ENCODE data around the gene NACC2. TPM values are rescaled to one million over a fixed set of nuclear protein-coding genes. Genes with fewer than 3 reads are reported as not detected.
"Not testable (repeated sequence)": the region's sequence is repeated elsewhere in the genome, so short reads cannot be mapped to it uniquely, and the experiment has no call there.

Gene NACC2
- polyA plus RNA-seq, 1 of the 3 experiments (the other 2 are of a cell fraction), result 22.1 TPM

DNA sequence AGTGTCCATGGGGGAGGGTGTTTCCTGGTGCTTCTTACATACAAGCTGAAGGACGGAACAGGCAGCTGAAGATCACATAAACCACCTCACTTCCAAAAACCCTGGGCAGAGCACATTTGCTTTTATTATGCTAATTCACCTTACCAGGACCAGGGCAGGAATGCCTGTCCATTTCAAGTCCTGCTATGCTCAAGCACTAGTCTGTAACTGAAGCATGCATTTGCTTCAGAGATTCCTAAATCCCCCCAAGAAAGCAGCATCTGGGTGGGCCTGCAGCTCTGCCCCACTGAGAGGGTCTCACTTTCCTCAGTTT, 9.4 kb upstream of the NACC2 start (continued):
- TF ChIP-seq FOSL2 (IDR thresholded peaks at IDR 0.05; ENCODE audit: borderline replicate concordance, low read depth) (no peak), SIN3A (IDR thresholded peaks at IDR 0.05; ENCODE audit: borderline replicate concordance, low read depth, low read length) (no peak), MEF2A (IDR thresholded peaks at IDR 0.05; ENCODE audit: borderline replicate concordance, low read depth) (no peak), RXRA (IDR thresholded peaks at IDR 0.05; ENCODE audit: borderline replicate concordance, low read depth) (no peak), REST (IDR thresholded peaks at IDR 0.05; ENCODE audit: low read depth, low read length) (no peak), EZH2phosphoT487 (IDR thresholded peaks at IDR 0.05; ENCODE audit: borderline replicate concordance, low read depth) (no peak)

DNA sequence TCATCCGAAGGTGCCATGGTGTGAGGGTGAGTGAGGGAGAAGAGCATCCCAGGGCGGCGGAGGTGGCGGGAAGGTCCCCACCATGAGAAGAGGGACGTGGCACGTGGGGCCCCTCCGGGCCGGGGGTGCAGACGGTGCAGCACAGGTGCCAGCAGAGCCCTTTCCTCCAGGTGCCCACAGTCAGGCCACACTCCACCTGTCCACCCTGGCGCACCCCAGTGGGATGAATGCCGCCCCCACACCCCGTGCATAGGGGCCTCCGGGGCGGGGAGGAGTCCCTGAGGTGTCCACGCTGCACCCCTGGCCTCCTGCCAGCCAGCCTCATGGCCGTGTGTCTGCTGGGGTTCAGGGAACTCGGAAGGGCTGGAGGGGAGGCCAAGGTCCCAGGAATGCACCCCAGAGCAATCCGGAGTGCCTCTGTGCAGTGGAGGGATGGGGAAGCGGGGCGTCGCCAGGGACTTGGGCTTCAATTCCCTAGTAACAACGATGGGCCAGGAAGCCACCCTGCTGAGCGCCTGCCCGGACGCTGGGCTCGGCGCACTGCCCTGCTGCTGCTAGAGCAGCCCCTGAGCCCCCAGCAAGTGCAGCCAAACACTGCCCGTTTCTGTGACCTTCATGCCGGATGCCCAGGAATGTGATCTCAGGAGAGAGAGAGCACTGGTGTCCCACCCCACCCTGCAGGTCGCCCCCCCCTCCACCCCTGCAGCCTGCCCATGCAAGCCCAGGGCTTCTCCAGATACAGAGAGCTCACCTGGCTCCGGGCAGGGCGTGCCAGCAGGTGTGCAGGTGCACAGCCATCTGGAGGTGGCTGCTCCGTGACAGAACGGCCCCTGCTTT, 8.8 kb upstream of the NACC2 start:
- ChIA-PET CTCF (interaction anchor here (0.9 to 2.6 kb wide), 3 partner anchors 14 to 136 kb away, joined by 3 to 12 read pairs (median 3); no protein-coding TSS in a partner anchor), POLR2A (no interaction called here)
- Histone ChIP-seq H3K9me2 (no peaks in the 10 kb centered on the region), H3K36me3 (replicated peaks in 1 of 2; ENCODE audit: control insufficient read depth in 1 of 2, insufficient read depth in 2 of 2, low read length in 1 of 2) (no peaks in the 10 kb centered on the region), H3K4me3 (ENCODE audit: low read depth in 2 of 2, low read length in 1 of 2) (no peak overlapping the region), H3K9ac (no peak overlapping the region), H3K27me3 (ENCODE audit: insufficient read depth) (no peaks in the 10 kb centered on the region), H3K4me1 (ENCODE audit: control insufficient read depth in 1 of 2, insufficient read depth in 2 of 2, low read depth in 1 of 2, low read length in 1 of 2) (peaks cover 20 to 29% of the 10 kb centered on the region in 2 experiments; a peak in 3 of 4 replicates), H3K79me2 (ENCODE audit: insufficient read depth) (no peaks in the 10 kb centered on the region), H3K27ac (ENCODE audit: low read depth in 2 of 2, low read length in 1 of 2) (no peak overlapping the region), H2AFZ (ENCODE audit: low read depth) (no peak overlapping the region), H3K4me2 (no peak overlapping the region), H3F3A (replicated peaks; ENCODE audit: insufficient read depth) (peaks cover 6% of the 10 kb centered on the region), H4K20me1 (ENCODE audit: insufficient read depth) (no peaks in the 10 kb centered on the region), H3K9me3 (no peaks in the 10 kb centered on the region)
- WGBS (ENCODE audit: low lambda C conversion rate), result 85% methylated on average over 17 of the region's 34 CpGs
- TF ChIP-seq YY1 (IDR thresholded peaks at IDR 0.05; ENCODE audit: low read depth) (no peak), JUND (IDR thresholded peaks at IDR 0.05) (no peak), CHD2 (IDR thresholded peaks at IDR 0.05; ENCODE audit: low read length, partially characterized antibody) (no peak), FOXJ3 (CRISPR knock-in tag; IDR thresholded peaks at IDR 0.05) (no peak), GATA2 (CRISPR knock-in tag; IDR thresholded peaks at IDR 0.05) (no peak), SIN3A (IDR thresholded peaks at IDR 0.05; ENCODE audit: borderline replicate concordance, low read depth, low read length) (no peak), RCOR1 (IDR thresholded peaks at IDR 0.05; ENCODE audit: low read length) (no peak)
- TF ChIP-seq, protein P1, sequence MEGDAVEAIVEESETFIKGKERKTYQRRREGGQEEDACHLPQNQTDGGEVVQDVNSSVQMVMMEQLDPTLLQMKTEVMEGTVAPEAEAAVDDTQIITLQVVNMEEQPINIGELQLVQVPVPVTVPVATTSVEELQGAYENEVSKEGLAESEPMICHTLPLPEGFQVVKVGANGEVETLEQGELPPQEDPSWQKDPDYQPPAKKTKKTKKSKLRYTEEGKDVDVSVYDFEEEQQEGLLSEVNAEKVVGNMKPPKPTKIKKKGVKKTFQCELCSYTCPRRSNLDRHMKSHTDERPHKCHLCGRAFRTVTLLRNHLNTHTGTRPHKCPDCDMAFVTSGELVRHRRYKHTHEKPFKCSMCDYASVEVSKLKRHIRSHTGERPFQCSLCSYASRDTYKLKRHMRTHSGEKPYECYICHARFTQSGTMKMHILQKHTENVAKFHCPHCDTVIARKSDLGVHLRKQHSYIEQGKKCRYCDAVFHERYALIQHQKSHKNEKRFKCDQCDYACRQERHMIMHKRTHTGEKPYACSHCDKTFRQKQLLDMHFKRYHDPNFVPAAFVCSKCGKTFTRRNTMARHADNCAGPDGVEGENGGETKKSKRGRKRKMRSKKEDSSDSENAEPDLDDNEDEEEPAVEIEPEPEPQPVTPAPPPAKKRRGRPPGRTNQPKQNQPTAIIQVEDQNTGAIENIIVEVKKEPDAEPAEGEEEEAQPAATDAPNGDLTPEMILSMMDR (IDR thresholded peaks at IDR 0.05), result no peak
- TF ChIP-seq, protein P2, sequence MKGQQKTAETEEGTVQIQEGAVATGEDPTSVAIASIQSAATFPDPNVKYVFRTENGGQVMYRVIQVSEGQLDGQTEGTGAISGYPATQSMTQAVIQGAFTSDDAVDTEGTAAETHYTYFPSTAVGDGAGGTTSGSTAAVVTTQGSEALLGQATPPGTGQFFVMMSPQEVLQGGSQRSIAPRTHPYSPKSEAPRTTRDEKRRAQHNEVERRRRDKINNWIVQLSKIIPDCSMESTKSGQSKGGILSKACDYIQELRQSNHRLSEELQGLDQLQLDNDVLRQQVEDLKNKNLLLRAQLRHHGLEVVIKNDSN (IDR thresholded peaks at IDR 0.05; ENCODE audit: borderline replicate concordance, low read depth), result no peak
- DNase-seq, result no peak

GRCh38 chr9:136101615-136102074, 6.6 kb upstream of the NACC2 start:
- H3K9ac ChIP-seq; H3K9me2 ChIP-seq; H2AFZ ChIP-seq (ENCODE audit: low read depth); H3K36me3 ChIP-seq (replicated peaks in 1 of 2; ENCODE audit: control insufficient read depth in 1 of 2, insufficient read depth in 2 of 2, low read length in 1 of 2); H3K9me3 ChIP-seq; H3K27me3 ChIP-seq (ENCODE audit: insufficient read depth); H3K4me3 ChIP-seq (ENCODE audit: low read depth in 2 of 2, low read length in 1 of 2); H3F3A ChIP-seq (replicated peaks; ENCODE audit: insufficient read depth); H4K20me1 ChIP-seq (ENCODE audit: insufficient read depth); DNase-seq; POLR2A ChIA-PET; H3K4me2 ChIP-seq; H3K27ac ChIP-seq (ENCODE audit: low read depth in 2 of 2, low read length in 1 of 2); H3K79me2 ChIP-seq (ENCODE audit: insufficient read depth): not testable (repeated sequence)
- CTCF ChIA-PET, result interaction anchor here (1.0 to 1.3 kb wide), 3 partner anchors 11 to 21 kb away, joined by 3 to 7 read pairs (median 5); no protein-coding TSS in a partner anchor
- 91% methylated on average over 9 of the region's 27 CpGs for WGBS (ENCODE audit: low lambda C conversion rate)
- H3K4me1 ChIP-seq (ENCODE audit: control insufficient read depth in 1 of 2, insufficient read depth in 2 of 2, low read depth in 1 of 2, low read length in 1 of 2), result peaks cover 12 to 15% of the 10 kb centered on the region in 2 experiments; a peak in 3 of 4 replicates
